K562 (cell line): ENCODE measurements around the gene ZNF385C. TPM values are rescaled to one million over a fixed set of nuclear protein-coding genes. Genes with fewer than 3 reads are reported as not detected.

Experiments used
- CAMTA2 ChIP-seq: fragments of 250-450 bp; sonication (Bioruptor Pico); conservative IDR thresholded peaks from 2 replicates; pipeline ENCODE4 v1.5.1; 2022
- RBFOX2 ChIP-seq: fragments of 200-400 bp; formaldehyde crosslinking; IDR thresholded peaks from 2 replicates; pipeline ENCODE4 v1.6.1; 2017; ENCODE audit warnings: low read depth, mild to moderate bottlenecking, low read length, moderate library complexity
- TARDBP ChIP-seq: fragments of 450-650 bp; IDR thresholded peaks from 2 replicates; pipeline ENCODE4 v1.6.1; 2016
- polyA plus RNA-seq, 8 experiments: library from polyadenylated mRNA; depleted of rRNA in 4 of 8; stranded (reverse) in 5 of 8; unstranded in 3 of 8; fragments of >200 nt; fragmentation: Nextera tagmentation in 2 of 8; fragmentation: Illumina TruSeq in 1 of 8; extraction: Ambion mirVana in 2 of 8; extraction: Trizol in 1 of 8; gene quantifications; 2 replicates each; pipeline versions ENCODE4 v1.2.1 to v1.2.3, GENCODE V29; 2011 to 2014; ENCODE audit warnings: inconsistent platforms in 1 of 8, missing spikeins in 1 of 8
- total RNA-seq, 7 experiments: library from RNA; depleted of rRNA in 6 of 7; stranded (reverse); fragments of >200 nt in 6 of 7; fragmentation: Illumina TruSeq in 2 of 7; extraction: Trizol in 2 of 7; gene quantifications; 2 replicates each; pipeline versions ENCODE4 v1.2.1 to v1.2.3, GENCODE V29; 2011 to 2021; ENCODE audit warnings: low replicate concordance in 1 of 7
- TF ChIP-seq, protein P1 (sequence below), 2 experiments: fragments of 450-650 bp; formaldehyde crosslinking in 1 of 2; IDR thresholded peaks; 2 replicates each; pipeline versions ENCODE4 v1.4.0 to v1.6.1; 2014 to 2020; ENCODE audit warnings: mild to moderate bottlenecking in 2 of 2, borderline replicate concordance in 1 of 2, low read depth in 1 of 2

The ZNF385C gene
- total and polyA plus RNA-seq, 9 of the 15 experiments (the other 6 are each of a cell fraction or from before 2014, with no cell fraction given), result 0.03 to 0.35 (median 0.18) TPM; not detected in 1

DNA sequence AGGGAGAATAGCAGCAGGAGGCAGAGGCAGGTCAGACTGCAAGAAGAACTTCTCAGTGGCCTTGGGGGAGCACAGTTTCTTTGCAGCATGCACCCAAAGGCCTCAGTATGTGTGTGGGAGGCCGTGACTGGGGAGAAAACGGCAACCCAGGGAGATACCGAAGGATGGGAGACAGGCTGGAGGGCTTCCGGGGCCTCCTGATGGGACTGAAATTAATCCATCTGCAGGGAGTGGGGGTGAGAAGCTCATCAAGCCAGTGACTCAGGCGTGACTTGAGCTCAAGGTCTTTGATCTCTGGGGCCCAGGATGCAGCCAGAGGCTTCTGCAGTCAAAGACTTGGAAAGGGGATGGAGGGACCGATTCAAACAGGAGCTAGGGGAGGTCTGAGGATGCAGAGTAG is 42.8 kb downstream of the ZNF385C start (continued):
- TF ChIP-seq, protein P1, sequence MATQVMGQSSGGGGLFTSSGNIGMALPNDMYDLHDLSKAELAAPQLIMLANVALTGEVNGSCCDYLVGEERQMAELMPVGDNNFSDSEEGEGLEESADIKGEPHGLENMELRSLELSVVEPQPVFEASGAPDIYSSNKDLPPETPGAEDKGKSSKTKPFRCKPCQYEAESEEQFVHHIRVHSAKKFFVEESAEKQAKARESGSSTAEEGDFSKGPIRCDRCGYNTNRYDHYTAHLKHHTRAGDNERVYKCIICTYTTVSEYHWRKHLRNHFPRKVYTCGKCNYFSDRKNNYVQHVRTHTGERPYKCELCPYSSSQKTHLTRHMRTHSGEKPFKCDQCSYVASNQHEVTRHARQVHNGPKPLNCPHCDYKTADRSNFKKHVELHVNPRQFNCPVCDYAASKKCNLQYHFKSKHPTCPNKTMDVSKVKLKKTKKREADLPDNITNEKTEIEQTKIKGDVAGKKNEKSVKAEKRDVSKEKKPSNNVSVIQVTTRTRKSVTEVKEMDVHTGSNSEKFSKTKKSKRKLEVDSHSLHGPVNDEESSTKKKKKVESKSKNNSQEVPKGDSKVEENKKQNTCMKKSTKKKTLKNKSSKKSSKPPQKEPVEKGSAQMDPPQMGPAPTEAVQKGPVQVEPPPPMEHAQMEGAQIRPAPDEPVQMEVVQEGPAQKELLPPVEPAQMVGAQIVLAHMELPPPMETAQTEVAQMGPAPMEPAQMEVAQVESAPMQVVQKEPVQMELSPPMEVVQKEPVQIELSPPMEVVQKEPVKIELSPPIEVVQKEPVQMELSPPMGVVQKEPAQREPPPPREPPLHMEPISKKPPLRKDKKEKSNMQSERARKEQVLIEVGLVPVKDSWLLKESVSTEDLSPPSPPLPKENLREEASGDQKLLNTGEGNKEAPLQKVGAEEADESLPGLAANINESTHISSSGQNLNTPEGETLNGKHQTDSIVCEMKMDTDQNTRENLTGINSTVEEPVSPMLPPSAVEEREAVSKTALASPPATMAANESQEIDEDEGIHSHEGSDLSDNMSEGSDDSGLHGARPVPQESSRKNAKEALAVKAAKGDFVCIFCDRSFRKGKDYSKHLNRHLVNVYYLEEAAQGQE (IDR thresholded peaks at IDR 0.05; ENCODE audit: borderline replicate concordance), result no peak
- TF ChIP-seq, protein P1 (CRISPR knock-in tag; IDR thresholded peaks at IDR 0.05; ENCODE audit: low read depth), result no peak
- TF ChIP-seq TARDBP (no peak), RBFOX2 (no peak), CAMTA2 (CRISPR knock-in tag) (no peak)
